Measurements from ENCODE around the gene STK4.

Gene STK4

GRCh38 chr20:44941120-44941691 lies 25.1 kb upstream of the STK4 start:
- DNase-seq (ENCODE audit: low read depth) = no peak
- TF ChIP-seq CTCF (IDR thresholded peaks at IDR 0.05; ENCODE audit: insufficient read depth, low read depth, low read length, missing control alignments) = no peak
- H3K4me3 ChIP-seq (ENCODE audit: low read depth, low read length) = no peak overlapping the region

GRCh38 chr20:44942264-44942973 lies 23.9 kb upstream of the STK4 start:
- TF ChIP-seq CTCF (IDR thresholded peaks at IDR 0.05; ENCODE audit: insufficient read depth, low read depth, low read length, missing control alignments) = no peak
- no peak overlapping the region for H3K4me3 ChIP-seq (ENCODE audit: low read depth, low read length)
- no peak for DNase-seq (ENCODE audit: low read depth)

- DNase-seq (ENCODE audit: low read depth) = no peak
- no peak for TF ChIP-seq CTCF (IDR thresholded peaks at IDR 0.05; ENCODE audit: insufficient read depth, low read depth, low read length, missing control alignments)
- no peak overlapping the region for H3K4me3 ChIP-seq (ENCODE audit: low read depth, low read length)
Measured at GRCh38 chr20:44943828-44944227, 22.5 kb upstream of the STK4 start.

GRCh38 chr20:44945261-44945660 lies 21.1 kb upstream of the STK4 start:
- no peak for TF ChIP-seq CTCF (IDR thresholded peaks at IDR 0.05; ENCODE audit: insufficient read depth, low read depth, low read length, missing control alignments)
- DNase-seq (ENCODE audit: low read depth) = no peak

GRCh38 chr20:44946271-44946852 lies 19.9 kb upstream of the STK4 start:
- H3K4me3 ChIP-seq (ENCODE audit: low read depth, low read length) = no peak overlapping the region
- no peak for TF ChIP-seq CTCF (IDR thresholded peaks at IDR 0.05; ENCODE audit: insufficient read depth, low read depth, low read length, missing control alignments)
- no peak for DNase-seq (ENCODE audit: low read depth)

More at GRCh38 chr20:44945261-44945660, 21.1 kb upstream of the STK4 start:
- no peak overlapping the region for H3K4me3 ChIP-seq (ENCODE audit: low read depth, low read length)

GRCh38 chr20:44948107-44948506 lies 18.2 kb upstream of the STK4 start:
- no peak overlapping the region for H3K4me3 ChIP-seq (ENCODE audit: low read depth, low read length)
- DNase-seq (ENCODE audit: low read depth) = no peak
- TF ChIP-seq CTCF (IDR thresholded peaks at IDR 0.05; ENCODE audit: insufficient read depth, low read depth, low read length, missing control alignments) = no peak
